GM15510 (cell line): ENCODE results near the gene KRT78.

Experiments used
- POLR2A ChIP-seq: IDR thresholded peaks from 3 replicates; pipeline ENCODE4 v1.6.1; 2011; ENCODE audit warnings: borderline replicate concordance; ENCODE audit not compliant: insufficient read length; ENCODE audit errors: extremely low read depth

Gene KRT78

GRCh38 chr12:52857500-52857899, 8.7 kb upstream of the KRT78 start:
- no peak for TF ChIP-seq POLR2A

DNA sequence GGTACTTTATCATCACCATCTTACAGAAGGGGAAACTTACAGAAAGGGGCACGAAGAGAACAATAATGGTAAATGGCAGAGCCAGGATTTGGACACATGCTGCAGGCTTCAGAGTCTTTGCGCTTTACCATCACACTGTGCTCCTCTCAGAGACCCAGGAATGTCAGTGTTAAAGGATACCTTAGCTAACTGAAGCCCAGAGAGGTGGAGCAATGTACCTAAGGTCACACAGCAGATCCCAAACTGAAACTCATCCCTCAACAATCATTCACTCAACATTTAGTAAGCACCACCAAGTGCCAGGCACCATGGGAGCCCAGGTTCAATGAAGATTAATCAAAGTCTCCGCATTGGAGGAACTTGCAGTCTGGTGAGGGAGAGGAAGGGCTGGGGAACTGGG, 8.0 kb upstream of the KRT78 start:
- no peak for TF ChIP-seq POLR2A

GRCh38 chr12:52851787-52852186, 3.0 kb upstream of the KRT78 start:
- no peak for TF ChIP-seq POLR2A

GRCh38 chr12:52850681-52851080, 1.9 kb upstream of the KRT78 start:
- no peak for TF ChIP-seq POLR2A

DNA sequence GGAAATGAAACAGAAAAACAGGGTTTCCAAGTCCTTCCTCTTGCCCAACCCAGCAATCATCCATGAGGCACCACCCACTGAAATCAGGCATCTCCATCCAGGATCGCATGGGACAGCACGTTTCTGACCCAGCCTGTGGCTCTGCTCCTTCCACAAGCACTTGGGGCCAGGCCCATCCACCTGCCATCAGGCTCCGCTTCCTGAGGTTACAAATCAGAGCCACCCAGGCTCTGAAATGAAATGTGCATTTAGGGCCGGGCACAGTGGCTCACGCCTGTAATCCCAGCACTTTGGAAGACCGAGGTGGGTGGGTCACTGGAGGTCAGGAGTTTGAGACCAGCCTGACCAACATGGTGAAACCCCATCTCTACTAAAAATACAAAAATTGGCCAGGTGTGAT, 717 bp upstream of the KRT78 start:
- TF ChIP-seq POLR2A: no peak

- no peak for TF ChIP-seq POLR2A
These were observed 1.3 kb downstream of the KRT78 start for GRCh38 chr12:52847335-52848102.

- no peak for TF ChIP-seq POLR2A
These were observed 2.3 kb downstream of the KRT78 start for GRCh38 chr12:52846356-52846970.

- no peak for TF ChIP-seq POLR2A
These were observed 2.8 kb downstream of the KRT78 start for GRCh38 chr12:52845946-52846345.

DNA sequence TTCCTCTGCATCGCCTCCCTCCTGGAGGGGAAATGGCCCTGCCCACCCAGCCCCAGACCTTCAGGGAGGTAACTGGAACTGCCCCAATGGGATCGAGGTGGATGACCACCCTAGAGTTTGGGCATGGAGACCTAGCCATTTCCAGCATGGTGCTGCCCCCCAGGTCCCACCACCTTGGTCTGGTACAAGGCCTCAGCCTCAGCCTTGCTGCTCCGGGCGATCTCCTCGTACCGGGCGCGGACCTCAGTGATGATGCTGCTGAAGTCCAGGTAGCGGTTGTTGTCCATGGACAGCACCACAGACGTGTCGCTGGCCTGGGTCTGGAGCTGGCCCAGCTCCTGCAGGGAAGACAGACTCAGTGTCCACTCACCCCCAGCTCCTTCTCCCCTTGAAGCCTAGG, 4.4 kb downstream of the KRT78 start:
- no peak for TF ChIP-seq POLR2A

GRCh38 chr12:52839436-52840105, 9.2 kb downstream of the KRT78 start:
- TF ChIP-seq POLR2A: no peak

DNA sequence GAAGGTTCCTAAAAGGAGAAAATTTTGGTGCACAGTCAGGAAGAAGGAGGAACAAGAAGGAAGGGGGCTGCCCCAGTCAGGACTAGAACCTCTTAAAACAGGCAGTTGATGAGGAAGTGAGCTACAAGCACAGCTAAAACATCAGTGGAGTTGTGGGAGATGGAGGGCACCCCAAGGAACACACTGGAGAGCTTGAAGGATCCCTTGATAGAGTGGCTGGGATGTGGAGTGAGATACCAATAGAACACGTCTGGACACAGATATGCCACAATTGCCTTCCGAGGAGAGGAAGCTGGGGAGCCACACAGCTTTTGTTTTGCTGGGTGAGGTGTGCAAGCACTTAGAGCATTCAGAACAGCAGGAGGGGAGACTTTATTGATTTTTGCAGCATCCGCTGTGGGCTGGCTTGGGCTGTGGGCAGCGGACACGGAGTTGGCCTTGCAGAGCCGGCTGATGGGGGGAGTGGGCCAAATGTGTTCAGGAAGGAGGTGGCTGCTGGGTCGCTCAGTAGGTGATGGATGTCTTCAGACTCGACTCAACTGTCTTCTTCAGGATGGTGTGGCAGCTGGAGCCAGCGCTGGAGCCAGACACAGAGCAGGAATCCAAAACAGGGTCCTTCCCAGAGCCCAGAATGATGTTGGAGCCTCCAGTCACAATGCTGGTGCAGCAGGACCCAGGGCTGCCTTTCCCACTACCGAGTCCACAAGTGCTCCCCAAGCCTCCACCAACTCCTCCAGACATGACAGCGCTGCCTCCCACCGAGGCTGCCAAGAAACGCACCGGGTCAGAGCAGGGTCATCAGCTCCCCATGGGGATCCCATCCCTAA, 10.0 kb downstream of the KRT78 start:
- TF ChIP-seq POLR2A: no peak

- TF ChIP-seq POLR2A: no peak
These were observed 10.8 kb downstream of the KRT78 start for GRCh38 chr12:52837781-52838608.

- TF ChIP-seq POLR2A: no peak
These were observed 11.4 kb downstream of the KRT78 start for GRCh38 chr12:52837413-52837741.
